ENCODE measurements around the gene CACNG3.

Gene CACNG3

DNA sequence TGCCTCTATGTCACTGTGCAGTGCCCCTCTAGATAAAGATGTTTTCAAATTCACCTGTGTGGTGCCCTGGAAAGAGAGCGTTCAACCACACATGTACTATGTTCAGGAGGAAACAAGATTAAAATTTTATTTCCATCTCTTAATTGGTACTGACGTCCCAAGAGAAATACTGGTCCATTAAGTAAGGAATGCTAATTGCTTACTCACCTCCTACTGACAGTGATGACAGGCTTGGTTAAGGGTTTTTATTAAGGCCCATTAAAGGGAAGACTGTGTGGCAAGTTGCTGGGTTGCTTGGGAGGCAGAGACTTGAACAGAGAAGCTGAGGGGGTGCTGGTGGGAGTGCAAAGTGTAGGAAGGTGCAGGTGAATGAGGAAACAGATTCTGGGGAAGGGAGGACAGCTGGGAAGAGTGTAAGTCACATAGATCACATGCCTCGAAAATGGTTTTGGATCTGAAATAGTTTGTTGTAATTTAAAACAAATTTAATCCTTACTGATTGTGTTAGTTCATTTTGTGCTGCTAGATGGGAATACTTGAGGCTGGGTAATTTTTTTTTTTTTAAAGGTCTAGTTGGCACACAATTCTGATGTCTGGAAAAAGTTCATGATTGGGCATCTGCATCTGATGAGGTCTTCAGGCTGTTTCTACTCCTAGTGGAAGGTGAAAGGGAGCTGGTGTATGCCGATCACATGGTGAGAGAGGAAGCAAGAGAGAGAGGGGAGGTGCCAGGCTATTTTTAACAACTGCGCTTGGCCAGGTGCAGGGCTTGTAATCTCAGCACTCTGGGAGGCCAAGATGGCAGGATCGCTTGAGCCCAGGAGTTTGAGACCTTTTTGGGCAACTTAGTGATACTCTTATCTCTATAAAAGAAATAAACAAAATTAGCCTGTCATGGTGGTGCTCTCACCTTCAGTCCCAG is 140.5 kb downstream of the CACNG3 start:
- no peak for DNase-seq (ENCODE audit: low read depth)

DNA sequence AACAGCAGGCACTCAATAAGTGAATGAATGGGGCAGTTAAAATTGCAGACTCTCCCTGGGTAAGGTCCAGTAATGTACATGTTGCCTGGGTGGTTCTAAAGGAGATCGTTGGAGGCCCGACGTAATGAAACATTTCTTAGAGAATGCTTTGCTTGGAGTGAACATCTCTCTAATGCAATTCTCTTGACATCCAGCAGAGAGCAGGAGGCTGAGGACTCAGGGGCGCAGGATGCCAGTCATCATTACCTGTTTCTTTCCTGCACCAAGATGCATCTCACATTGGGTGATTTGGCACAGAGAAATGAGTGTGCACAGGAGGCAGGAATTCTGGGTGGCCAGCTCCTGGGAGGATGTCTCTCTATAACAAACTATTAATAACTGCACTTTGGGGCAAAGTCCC is 152.9 kb downstream of the CACNG3 start:
- no peak for DNase-seq (ENCODE audit: low read depth)
